ENCODE data around the gene ANKRD60. TPM values are rescaled to one million over a fixed set of nuclear protein-coding genes. Genes with fewer than 3 reads are reported as not detected.

ANKRD60 gene
- total RNA-seq, 2 donors from 2014 or later: 0.80 TPM; not detected in 1

DNA sequence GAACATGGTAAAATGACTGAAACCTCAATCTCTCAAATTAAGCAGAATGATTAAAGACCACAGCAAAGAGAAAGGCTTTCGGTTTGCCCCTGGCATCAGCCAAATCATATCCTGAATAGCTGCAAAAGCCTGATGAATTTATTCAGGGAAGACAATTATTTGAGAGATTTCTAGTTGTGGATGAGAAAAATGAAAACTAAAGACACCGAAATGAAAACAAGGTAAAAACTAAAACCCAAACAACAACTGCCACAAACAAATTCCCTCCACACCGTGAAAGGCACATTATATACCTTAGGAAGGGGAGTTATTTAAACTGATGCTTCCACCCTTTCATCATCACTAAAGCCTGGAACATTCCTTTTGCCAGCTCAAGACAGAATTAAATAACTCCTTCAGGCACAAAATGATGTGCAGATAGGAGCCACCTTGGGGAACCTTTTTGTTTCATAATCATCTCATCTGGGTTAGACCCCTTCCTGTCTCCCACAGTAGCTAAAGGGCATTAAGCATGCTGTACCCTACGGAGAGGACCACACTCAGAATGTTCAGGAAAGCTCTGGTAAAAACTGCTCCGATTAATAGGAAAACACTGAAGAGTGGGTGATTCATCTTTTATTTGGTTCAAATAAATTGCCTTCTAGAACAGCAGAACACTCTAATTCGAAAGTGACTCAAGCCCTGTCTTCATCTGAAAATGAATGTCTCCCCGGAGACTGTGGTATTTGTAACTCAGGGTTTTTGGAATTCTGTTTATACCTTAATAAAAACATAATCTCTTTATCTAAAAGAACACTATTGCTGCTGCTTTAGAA is 9.1 kb upstream of the ANKRD60 start:
- peak overlapping the region in 1 of 2 donors; percentile 31 for H3K4me3 ChIP-seq
- no peaks in the 10 kb centered on the region for H3K4me1 ChIP-seq (replicated peaks)
- intact Hi-C loops (cut with DNase I): loop anchor here (5.0 to 10.0 kb wide), 5 partner anchors 210 to 977 kb away; partner anchors contain the start of genes GNAS, GNAS-AS1, NPEPL1 and STX16
- no peak overlapping the region for H3K27ac ChIP-seq
- WGBS: 59% methylated on average over 7 of the region's 7 CpGs
- TF ChIP-seq POLR2AphosphoS5 (IDR thresholded peaks at IDR 0.05): no peak
- no peak for TF ChIP-seq POLR2A (IDR thresholded peaks at IDR 0.05)
- TF ChIP-seq, protein P1, sequence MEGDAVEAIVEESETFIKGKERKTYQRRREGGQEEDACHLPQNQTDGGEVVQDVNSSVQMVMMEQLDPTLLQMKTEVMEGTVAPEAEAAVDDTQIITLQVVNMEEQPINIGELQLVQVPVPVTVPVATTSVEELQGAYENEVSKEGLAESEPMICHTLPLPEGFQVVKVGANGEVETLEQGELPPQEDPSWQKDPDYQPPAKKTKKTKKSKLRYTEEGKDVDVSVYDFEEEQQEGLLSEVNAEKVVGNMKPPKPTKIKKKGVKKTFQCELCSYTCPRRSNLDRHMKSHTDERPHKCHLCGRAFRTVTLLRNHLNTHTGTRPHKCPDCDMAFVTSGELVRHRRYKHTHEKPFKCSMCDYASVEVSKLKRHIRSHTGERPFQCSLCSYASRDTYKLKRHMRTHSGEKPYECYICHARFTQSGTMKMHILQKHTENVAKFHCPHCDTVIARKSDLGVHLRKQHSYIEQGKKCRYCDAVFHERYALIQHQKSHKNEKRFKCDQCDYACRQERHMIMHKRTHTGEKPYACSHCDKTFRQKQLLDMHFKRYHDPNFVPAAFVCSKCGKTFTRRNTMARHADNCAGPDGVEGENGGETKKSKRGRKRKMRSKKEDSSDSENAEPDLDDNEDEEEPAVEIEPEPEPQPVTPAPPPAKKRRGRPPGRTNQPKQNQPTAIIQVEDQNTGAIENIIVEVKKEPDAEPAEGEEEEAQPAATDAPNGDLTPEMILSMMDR (IDR thresholded peaks at IDR 0.05): no peak
- no peaks in the 10 kb centered on the region for H3K9me3 ChIP-seq
- H3K27me3 ChIP-seq (replicated peaks; ENCODE audit: insufficient read depth): no peaks in the 10 kb centered on the region
- H3K36me3 ChIP-seq: no peaks in the 10 kb centered on the region
- no peak for DNase-seq (ENCODE audit: low spot score)

DNA sequence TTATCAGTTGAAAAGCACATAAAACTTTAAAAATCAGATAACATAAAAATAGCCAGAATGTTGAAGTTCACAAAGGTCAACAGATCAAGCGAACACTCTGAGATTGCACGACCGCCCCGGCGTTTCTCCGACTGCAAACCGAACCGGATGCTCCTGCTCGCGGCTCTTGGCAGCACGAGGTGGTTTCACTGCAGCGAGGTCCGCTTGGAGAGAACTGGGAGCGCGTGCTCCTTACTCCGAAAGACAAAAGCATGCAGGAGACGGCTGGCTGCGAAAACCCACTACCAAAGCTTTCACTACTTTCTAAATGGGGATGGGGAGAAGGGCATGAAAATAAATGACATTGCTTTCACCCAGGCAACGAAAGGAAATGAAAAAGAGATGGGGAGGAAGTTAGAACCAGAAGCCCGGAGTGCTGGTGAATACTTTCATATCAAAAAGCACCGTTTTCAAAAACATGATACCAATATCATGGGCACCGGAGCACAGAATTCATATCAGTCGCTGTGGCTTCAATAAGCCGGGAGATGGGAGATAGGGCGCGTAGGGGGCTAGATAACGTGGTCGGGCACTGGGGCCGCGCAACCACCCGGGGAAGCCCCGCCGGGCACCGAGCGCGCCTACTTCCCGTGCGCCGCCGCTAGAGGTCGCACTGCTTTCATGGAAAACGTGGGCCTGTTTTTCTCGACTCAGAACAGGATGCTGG is 8.3 kb upstream of the ANKRD60 start:
- intact Hi-C loops (cut with DNase I): loop anchor here (5.0 to 10.0 kb wide), 5 partner anchors 211 to 978 kb away; partner anchors contain the start of genes GNAS, GNAS-AS1, NPEPL1 and STX16
- H3K9me3 ChIP-seq: no peaks in the 10 kb centered on the region
- peak overlapping the region; percentile 20 to 31 for H3K4me3 ChIP-seq
- DNase-seq (ENCODE audit: low spot score): peak; percentile 56
- H3K36me3 ChIP-seq: no peaks in the 10 kb centered on the region
- H3K27me3 ChIP-seq (replicated peaks; ENCODE audit: insufficient read depth): no peaks in the 10 kb centered on the region
- no peaks in the 10 kb centered on the region for H3K4me1 ChIP-seq (replicated peaks)
- WGBS: 3% methylated on average over 43 of the region's 43 CpGs
- no peak overlapping the region for H3K27ac ChIP-seq
- TF ChIP-seq POLR2AphosphoS5 (IDR thresholded peaks at IDR 0.05): no peak
- TF ChIP-seq, protein P1 (IDR thresholded peaks at IDR 0.05): peak; percentile 89 to 94 (median 92)
- TF ChIP-seq POLR2A (IDR thresholded peaks at IDR 0.05): no peak

DNA sequence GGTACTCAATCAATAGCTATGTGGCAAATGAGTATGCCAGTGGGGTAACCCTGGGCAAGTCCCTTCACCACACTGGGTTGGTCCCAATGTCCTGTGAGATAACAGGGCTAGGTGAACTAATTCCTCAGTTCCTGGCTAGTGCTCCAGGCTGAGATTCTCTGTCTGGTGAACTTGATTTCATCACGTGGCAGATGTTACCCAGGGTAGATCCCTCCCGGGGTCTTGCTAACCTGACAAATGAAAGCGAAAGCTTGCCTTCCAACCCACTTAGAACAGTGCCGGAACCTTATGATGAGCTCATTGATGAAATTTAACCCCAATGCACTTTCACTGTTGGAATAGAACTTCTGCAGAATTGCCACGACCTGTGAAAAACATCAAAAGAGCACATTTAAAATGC is 6.6 kb upstream of the ANKRD60 start:
- TF ChIP-seq POLR2A (IDR thresholded peaks at IDR 0.05): no peak
- TF ChIP-seq, protein P1 (IDR thresholded peaks at IDR 0.05): no peak
- TF ChIP-seq POLR2AphosphoS5 (IDR thresholded peaks at IDR 0.05): no peak
- no peaks in the 10 kb centered on the region for H3K36me3 ChIP-seq
- intact Hi-C loops (cut with DNase I): loop anchor here (5.0 to 10.0 kb wide), 5 partner anchors 212 to 980 kb away; partner anchors contain the start of genes GNAS, GNAS-AS1, NPEPL1 and STX16
- 88% methylated on average over 5 of the region's 5 CpGs for WGBS
- H3K27me3 ChIP-seq (replicated peaks; ENCODE audit: insufficient read depth): no peaks in the 10 kb centered on the region
- no peak overlapping the region for H3K4me3 ChIP-seq
- no peak for DNase-seq (ENCODE audit: low spot score)
- H3K9me3 ChIP-seq: no peaks in the 10 kb centered on the region
- H3K4me1 ChIP-seq (replicated peaks): no peaks in the 10 kb centered on the region
- H3K27ac ChIP-seq: no peak overlapping the region

DNA sequence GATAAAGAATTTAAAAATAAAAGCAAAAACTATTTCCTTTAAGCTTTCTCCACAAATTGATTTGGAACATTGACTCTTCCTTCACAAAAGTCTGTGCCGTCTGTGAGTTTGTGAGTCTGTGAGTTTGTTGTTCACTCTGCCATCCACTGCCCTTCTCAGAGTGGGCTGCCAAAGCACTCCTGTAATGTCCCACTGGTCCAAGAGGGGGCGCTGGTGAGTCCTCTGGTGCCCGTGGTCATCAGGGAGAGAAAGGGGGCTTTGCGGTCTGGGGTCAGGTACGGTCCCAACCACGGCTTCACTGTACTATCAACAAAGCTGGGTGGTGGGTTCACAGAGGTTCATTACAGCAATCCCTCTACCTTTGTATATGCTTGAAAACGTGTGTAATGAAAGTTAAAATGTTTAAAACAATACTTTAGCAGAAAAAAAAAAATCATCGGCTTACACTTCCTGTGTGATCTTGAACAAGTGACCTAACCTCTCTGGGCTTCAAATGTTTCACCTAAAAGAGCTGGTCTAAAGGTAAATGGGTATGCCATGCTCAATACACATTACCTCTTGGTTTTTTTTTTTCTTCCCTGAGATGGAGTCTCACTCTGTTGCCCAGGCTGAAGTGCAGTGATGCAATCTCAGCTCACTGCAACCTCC is 5.6 kb upstream of the ANKRD60 start:
- Histone ChIP-seq H3K4me3 (no peak overlapping the region), H3K27me3 (replicated peaks; ENCODE audit: insufficient read depth) (no peaks in the 10 kb centered on the region), H3K4me1 (replicated peaks) (no peaks in the 10 kb centered on the region), H3K9me3 (no peaks in the 10 kb centered on the region), H3K36me3 (no peaks in the 10 kb centered on the region), H3K27ac (no peak overlapping the region)
- TF ChIP-seq, protein P1 (IDR thresholded peaks at IDR 0.05): peak in 3 of 4 experiments; percentile 7 to 31 (median 22)
- TF ChIP-seq POLR2A (IDR thresholded peaks at IDR 0.05) (no peak), POLR2AphosphoS5 (IDR thresholded peaks at IDR 0.05) (no peak)
- no peak for DNase-seq (ENCODE audit: low spot score)
- intact Hi-C loops (cut with DNase I): loop anchor here (10.0 kb wide), 2 partner anchors 461 to 981 kb away; partner anchors contain the start of gene NPEPL1
- 61% methylated on average over 8 of the region's 8 CpGs for WGBS
